Activated naive CD8-positive, alpha-beta T cell treated with anti-CD3 and anti-CD28 coated beads, Interleukin-2, amount 10 ng/mL, durations not matched to agents 7 days and 5 days (primary cell): ENCODE data around the gene RPL23. TPM values are rescaled to one million over a fixed set of nuclear protein-coding genes. Genes with fewer than 3 reads are reported as not detected.

Source experiments
- ATAC-seq: fragments of 150-1000 bp; cut with Tn5 transposase; one replicate; pipeline ENCODE4 v1.10.0; 2021; ENCODE audit warnings: low read depth, moderate library complexity
- POLR2A ChIA-PET: fragments of 350-600 bp; sonication (Branson Sonifier 250); formaldehyde crosslinking; loops from one replicate; lab custom pipeline; 2021; ENCODE audit warnings: antibody characterized with exemption; lab: Charles Lee
- DNase-seq: peaks from one replicate; pipeline ENCODE4 v3.0.0; 2021
- H3K27ac Mint-ChIP-seq: one replicate; pipeline ENCODE4 v1.8.0; 2022; ENCODE audit warnings: mild to moderate bottlenecking, mixed read lengths
- H3K27me3 Mint-ChIP-seq: one replicate; pipeline ENCODE4 v1.8.0; 2022; ENCODE audit warnings: mild to moderate bottlenecking, moderate library complexity, mixed read lengths
- H3K36me3 Mint-ChIP-seq: one replicate; pipeline ENCODE4 v1.8.0; 2021; ENCODE audit warnings: mild to moderate bottlenecking, mixed read lengths
- H3K4me1 Mint-ChIP-seq: one replicate; pipeline ENCODE4 v1.8.0; 2021; ENCODE audit warnings: mixed read lengths
- H3K4me3 Mint-ChIP-seq: one replicate; pipeline ENCODE4 v1.8.0; 2022; ENCODE audit warnings: mild to moderate bottlenecking, moderate library complexity, mixed read lengths
- H3K9me3 Mint-ChIP-seq: one replicate; pipeline ENCODE4 v1.8.0; 2021; ENCODE audit warnings: mixed read lengths
- microRNA-seq: library from miRNA; unstranded; fragments of <30 nt; microRNA quantifications from one replicate; pipeline ENCODE4 v1.2.0, GENCODE V29; 2022
- total RNA-seq, 2 experiments: library from RNA; stranded (reverse); gene quantifications; one replicate each; pipeline ENCODE4 v1.2.3, GENCODE V29; 2021

The RPL23 gene
- total RNA-seq, 2 experiments from 2014 or later = 1,166 to 1,188 TPM

DNA sequence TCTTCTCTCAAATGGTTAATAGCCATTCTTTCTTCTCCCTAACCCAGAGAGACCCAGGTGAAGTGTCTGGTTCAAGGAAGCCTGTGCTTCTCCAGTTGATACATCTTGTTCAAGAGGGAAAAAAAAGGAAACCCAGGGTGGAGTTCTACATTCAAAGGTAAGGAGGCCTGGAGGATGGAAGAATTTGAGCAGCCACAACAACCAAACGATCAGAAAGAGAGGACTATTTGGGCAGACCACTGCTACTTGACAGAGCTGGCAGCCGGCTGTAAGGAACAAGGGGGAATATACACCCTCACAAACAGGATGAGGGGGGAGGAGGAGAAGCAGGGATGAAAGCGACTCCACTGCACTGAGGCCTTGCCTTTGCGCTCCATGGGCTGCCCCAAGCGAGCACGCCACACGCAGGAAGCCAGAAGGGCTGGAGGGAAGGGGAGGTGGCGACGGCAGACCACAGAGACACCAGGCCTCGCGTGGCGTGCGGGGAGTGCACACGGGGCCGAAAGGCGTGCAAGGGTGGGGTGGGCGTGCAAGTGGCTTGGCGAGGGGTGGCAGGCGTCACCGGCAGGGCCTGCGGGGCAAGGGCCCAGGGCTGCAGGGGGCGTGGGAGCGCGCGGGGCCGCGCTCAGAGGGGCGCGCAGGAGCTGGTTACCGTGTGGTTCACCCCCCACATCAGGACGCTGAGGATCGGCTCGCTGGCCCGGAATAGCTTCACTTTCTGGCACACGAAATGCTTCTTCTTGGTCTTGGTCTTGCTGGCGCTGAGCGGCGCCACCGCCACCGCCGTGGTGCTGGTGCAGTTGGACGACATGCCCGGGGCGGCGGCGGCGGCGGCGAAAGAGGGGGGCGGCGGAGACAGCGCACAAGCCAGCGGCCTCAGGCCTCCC is 54.7 kb downstream of the RPL23 start:
- POLR2A ChIA-PET = interaction anchor here (0.5 to 1.9 kb wide), 10 partner anchors 27 to 1223 kb away, joined by 3 to 8 read pairs (median 4); partner anchors contain the start of genes CWC25, LASP1, PSMB3 and RPL23
- Mint-ChIP-seq H3K27me3 (no peaks in the 10 kb centered on the region), H3K4me1 (peaks cover 33% of the 10 kb centered on the region), H3K36me3 (peaks cover 23% of the 10 kb centered on the region), H3K4me3 (peak overlapping the region; percentile 96), H3K9me3 (no peaks in the 10 kb centered on the region), H3K27ac (peak overlapping the region; percentile 93)
- DNase-seq (peak; percentile 77), ATAC-seq (peak; percentile 46)

Small RNA genes lying within 50 kb of the gene (microRNA-seq; reads per million reads assigned to microRNA genes)
- not detected for gene MIR4727

Other genes starting within 250 kb of the RPL23 start
- under 1 TPM in 1 of 2 experiments, not detected in 1; 0.11 TPM for gene SRCIN1, start 247.8 kb downstream of the RPL23 start, total RNA-seq
- gene EPOP, start 178.8 kb downstream of the RPL23 start, total RNA-seq = 1 to 10 TPM; 7.2 TPM
- 100 to 1,000 TPM; 333 to 343 TPM for gene MLLT6, start 148.4 kb downstream of the RPL23 start, total RNA-seq
- 10 to 100 TPM; 30.4 to 37.3 TPM for gene CISD3, start 123.4 kb downstream of the RPL23 start, total RNA-seq
- 1 to 10 TPM; 1.8 to 2.0 TPM for gene PCGF2, start 105.4 kb downstream of the RPL23 start, total RNA-seq
- 100 to 1,000 TPM; 182 to 189 TPM for gene PSMB3, start 101.0 kb downstream of the RPL23 start, total RNA-seq
- gene PIP4K2B, start 54.2 kb downstream of the RPL23 start, total RNA-seq = 10 to 100 TPM; 55.1 to 58.0 TPM
- 10 to 100 TPM; 35.2 to 37.5 TPM for gene CWC25, start 28.4 kb downstream of the RPL23 start, total RNA-seq
- 100 to 1,000 TPM; 227 to 236 TPM for gene LASP1, start 16.3 kb upstream of the RPL23 start, total RNA-seq
- under 1 TPM in 1 of 2 experiments, not detected in 1; 0.14 TPM for gene FBXO47, start 113.7 kb upstream of the RPL23 start, total RNA-seq